Lower leg skin (tissue), 3 donors: ENCODE data around the gene ZNF76.

Experiments
- POLR2A ChIP-seq, 2 donors: fragments of 450-650 bp; IDR thresholded peaks; one replicate each; pipeline ENCODE4 v1.6.1; 2016 to 2017; ENCODE audit warnings: antibody characterized with exemption in 2 of 2, mild to moderate bottlenecking in 1 of 2, moderate library complexity in 1 of 2
- TF ChIP-seq, protein P1 (sequence below), 3 donors: fragments of 450-650 bp; IDR thresholded peaks; one replicate each; pipeline ENCODE4 v1.5.1; 2016; ENCODE audit warnings: antibody characterized with exemption in 3 of 3, mild to moderate bottlenecking in 3 of 3, moderate library complexity in 2 of 3

DNA sequence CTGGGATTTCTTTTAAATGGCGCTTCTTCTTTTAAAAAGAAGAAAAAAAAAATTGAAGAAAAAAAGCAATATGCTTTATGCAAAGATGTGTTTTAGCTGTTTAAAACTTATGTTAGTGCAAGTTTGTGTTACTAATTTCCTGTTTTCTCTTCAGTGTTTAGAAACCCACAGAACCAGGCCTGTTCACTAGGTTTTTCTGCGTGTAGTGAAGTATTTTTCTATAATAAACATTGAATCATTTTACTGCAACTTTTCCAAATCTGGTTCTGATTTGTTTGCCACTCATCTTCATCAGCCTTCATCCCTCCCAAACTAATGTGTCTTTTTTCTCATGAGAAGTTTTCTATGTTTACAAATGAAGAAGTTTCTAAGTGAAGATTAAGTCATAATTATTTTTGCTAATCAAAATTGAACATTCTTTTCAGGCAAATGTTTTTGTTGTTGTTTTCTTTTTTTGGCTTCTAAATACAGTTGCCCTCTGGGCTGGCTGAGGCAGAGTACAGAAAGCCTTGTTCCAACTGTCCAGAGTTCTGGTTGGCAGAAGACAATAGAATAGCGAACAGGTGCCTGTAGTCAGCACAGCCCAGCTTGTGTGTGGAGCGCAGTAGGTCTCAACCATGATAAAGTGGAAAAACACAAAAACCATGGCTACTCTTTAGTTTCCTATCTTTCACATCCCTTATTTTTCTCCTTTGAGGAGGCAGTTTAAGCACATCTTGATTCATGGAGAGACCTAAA lies 14.5 kb downstream of the ZNF76 start:
- TF ChIP-seq, protein P1, sequence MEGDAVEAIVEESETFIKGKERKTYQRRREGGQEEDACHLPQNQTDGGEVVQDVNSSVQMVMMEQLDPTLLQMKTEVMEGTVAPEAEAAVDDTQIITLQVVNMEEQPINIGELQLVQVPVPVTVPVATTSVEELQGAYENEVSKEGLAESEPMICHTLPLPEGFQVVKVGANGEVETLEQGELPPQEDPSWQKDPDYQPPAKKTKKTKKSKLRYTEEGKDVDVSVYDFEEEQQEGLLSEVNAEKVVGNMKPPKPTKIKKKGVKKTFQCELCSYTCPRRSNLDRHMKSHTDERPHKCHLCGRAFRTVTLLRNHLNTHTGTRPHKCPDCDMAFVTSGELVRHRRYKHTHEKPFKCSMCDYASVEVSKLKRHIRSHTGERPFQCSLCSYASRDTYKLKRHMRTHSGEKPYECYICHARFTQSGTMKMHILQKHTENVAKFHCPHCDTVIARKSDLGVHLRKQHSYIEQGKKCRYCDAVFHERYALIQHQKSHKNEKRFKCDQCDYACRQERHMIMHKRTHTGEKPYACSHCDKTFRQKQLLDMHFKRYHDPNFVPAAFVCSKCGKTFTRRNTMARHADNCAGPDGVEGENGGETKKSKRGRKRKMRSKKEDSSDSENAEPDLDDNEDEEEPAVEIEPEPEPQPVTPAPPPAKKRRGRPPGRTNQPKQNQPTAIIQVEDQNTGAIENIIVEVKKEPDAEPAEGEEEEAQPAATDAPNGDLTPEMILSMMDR (IDR thresholded peaks at IDR 0.05): no peak
- TF ChIP-seq POLR2A (IDR thresholded peaks at IDR 0.05): no peak
